ENCODE measurements around the gene ARHGAP32. TPM values are rescaled to one million over a fixed set of nuclear protein-coding genes. Genes with fewer than 3 reads are reported as not detected.
"Not testable (repeated sequence)": the region's sequence is repeated elsewhere in the genome, so short reads cannot be mapped to it uniquely, and the experiment has no call there.

ARHGAP32 gene
- total RNA-seq, 1 donor from 2014 or later, result 38.4 TPM

GRCh38 chr11:129141748-129142523, 50.2 kb downstream of the ARHGAP32 start:
- no peaks in the 10 kb centered on the region for H3K27me3 Mint-ChIP-seq (ENCODE audit: low read depth)
- no peak overlapping the region for H3K27ac Mint-ChIP-seq (ENCODE audit: unreplicated experiment)
- DNase-seq (ENCODE audit: low read depth, low spot score), result no peak
- no peak for TF ChIP-seq CTCF (conservative IDR thresholded peaks at IDR 0.05)
- H3K4me3 Mint-ChIP-seq, result no peak overlapping the region
- peaks cover 3% of the 10 kb centered on the region for H3K9me3 Mint-ChIP-seq
- H3K4me1 Mint-ChIP-seq, result peaks cover 28% of the 10 kb centered on the region
- peaks cover 5% of the 10 kb centered on the region for H3K36me3 Mint-ChIP-seq (ENCODE audit: low read depth)

GRCh38 chr11:129131316-129131715, 60.8 kb downstream of the ARHGAP32 start:
- Mint-ChIP-seq H3K4me1 (no peaks in the 10 kb centered on the region), H3K27me3 (ENCODE audit: low read depth) (no peaks in the 10 kb centered on the region)
- TF ChIP-seq CTCF (conservative IDR thresholded peaks at IDR 0.05), result no peak

GRCh38 chr11:129128881-129129620, 63.1 kb downstream of the ARHGAP32 start:
- H3K9me3 Mint-ChIP-seq; H3K4me3 Mint-ChIP-seq; H3K4me1 Mint-ChIP-seq; H3K27me3 Mint-ChIP-seq (ENCODE audit: low read depth); H3K27ac Mint-ChIP-seq (ENCODE audit: unreplicated experiment); DNase-seq (ENCODE audit: low read depth, low spot score): not testable (repeated sequence)
- peaks cover 12% of the 10 kb centered on the region for H3K36me3 Mint-ChIP-seq (ENCODE audit: low read depth)

More at GRCh38 chr11:129131316-129131715, 60.8 kb downstream of the ARHGAP32 start:
- Mint-ChIP-seq H3K36me3 (ENCODE audit: low read depth) (peaks cover 21% of the 10 kb centered on the region), H3K9me3 (peaks cover 9% of the 10 kb centered on the region), H3K27ac (ENCODE audit: unreplicated experiment) (no peak overlapping the region), H3K4me3 (no peak overlapping the region)
- no peak for DNase-seq (ENCODE audit: low read depth, low spot score)

GRCh38 chr11:129119036-129119435, 73.1 kb downstream of the ARHGAP32 start:
- Mint-ChIP-seq H3K27me3 (ENCODE audit: low read depth) (no peaks in the 10 kb centered on the region), H3K9me3 (no peaks in the 10 kb centered on the region), H3K27ac (ENCODE audit: unreplicated experiment) (no peak overlapping the region), H3K4me1 (peaks cover 28% of the 10 kb centered on the region), H3K4me3 (no peak overlapping the region), H3K36me3 (ENCODE audit: low read depth) (peaks cover 5% of the 10 kb centered on the region)
- TF ChIP-seq CTCF (conservative IDR thresholded peaks at IDR 0.05), result no peak
- no peak for DNase-seq (ENCODE audit: low read depth, low spot score)

- no peak overlapping the region for H3K4me3 Mint-ChIP-seq
- H3K9me3 Mint-ChIP-seq, result no peaks in the 10 kb centered on the region
- H3K36me3 Mint-ChIP-seq (ENCODE audit: low read depth), result peaks cover 4% of the 10 kb centered on the region
- no peak overlapping the region for H3K27ac Mint-ChIP-seq (ENCODE audit: unreplicated experiment)
- H3K4me1 Mint-ChIP-seq, result peaks cover 28% of the 10 kb centered on the region
- DNase-seq (ENCODE audit: low read depth, low spot score), result peak; percentile 49
- peak; percentile 97 for TF ChIP-seq CTCF (conservative IDR thresholded peaks at IDR 0.05)
- H3K27me3 Mint-ChIP-seq (ENCODE audit: low read depth), result no peaks in the 10 kb centered on the region
These were observed 74.4 kb downstream of the ARHGAP32 start for GRCh38 chr11:129117595-129118350.

All from neural crest cell (in vitro differentiated cells).